GM12878 (cell line): ENCODE data around the gene PROSER2. TPM values are rescaled to one million over a fixed set of nuclear protein-coding genes. Genes with fewer than 3 reads are reported as not detected.

Experiments
- ATF3 ChIP-seq: IDR thresholded peaks from 2 replicates; pipeline ENCODE4 v1.6.1; 2011; ENCODE audit warnings: low read depth, mild to moderate bottlenecking, low read length, moderate library complexity, borderline replicate concordance; ENCODE audit errors: extremely low read depth
- CBFB ChIP-seq: IDR thresholded peaks from 2 replicates; pipeline ENCODE4 v1.6.1; 2016; ENCODE audit warnings: antibody characterized with exemption, low read depth
- CEBPZ ChIP-seq: fragments of 150-350 bp; IDR thresholded peaks from 2 replicates; pipeline ENCODE4 v1.6.1; 2016; ENCODE audit warnings: low read depth, low read length
- CHD2 ChIP-seq: IDR thresholded peaks from 2 replicates; pipeline ENCODE4 v1.6.1; 2011; ENCODE audit warnings: low read depth, low read length, improper control_type of control experiment, borderline replicate concordance
- EP300 ChIP-seq, 2 experiments: fragments of 150-350 bp in 1 of 2; IDR thresholded peaks; 2 replicates each; pipeline ENCODE4 v1.6.1; 2011 to 2012; ENCODE audit warnings: low read depth in 2 of 2, low read length in 2 of 2, borderline replicate concordance in 1 of 2, improper control_type of control experiment in 1 of 2, inconsistent platforms in 1 of 2; ENCODE audit not compliant: control insufficient read depth in 1 of 2
- HDAC6 ChIP-seq: fragments of 200-600 bp; sonication (generic); IDR thresholded peaks from one replicate; pipeline ENCODE4 v1.8.0; 2017; ENCODE audit warnings: antibody characterized with exemption; ENCODE audit not compliant: unreplicated experiment
- MEF2A ChIP-seq: IDR thresholded peaks from 2 replicates; pipeline ENCODE4 v1.6.1; 2011; ENCODE audit warnings: low read depth, mild to moderate bottlenecking, low read length, moderate library complexity; ENCODE audit not compliant: insufficient read depth
- MEF2B ChIP-seq: fragments of 450-650 bp; IDR thresholded peaks from 2 replicates; pipeline ENCODE4 v1.6.1; 2018; ENCODE audit warnings: mild to moderate bottlenecking, moderate library complexity; ENCODE audit not compliant: partially characterized antibody, poor library complexity, severe bottlenecking
- NFIC ChIP-seq: IDR thresholded peaks from 2 replicates; pipeline ENCODE4 v1.6.1; 2012; ENCODE audit warnings: low read depth, mild to moderate bottlenecking, inconsistent platforms, low read length, moderate library complexity
- NFYA ChIP-seq: IDR thresholded peaks from 2 replicates; pipeline ENCODE4 v1.6.1; 2011; ENCODE audit warnings: low read depth, mild to moderate bottlenecking, low read length, improper control_type of control experiment, borderline replicate concordance
- POLR2AphosphoS5 ChIP-seq: IDR thresholded peaks from 2 replicates; pipeline ENCODE4 v1.6.1; 2011; ENCODE audit warnings: mild to moderate bottlenecking, low read length, inconsistent platforms
- RUNX3 ChIP-seq: IDR thresholded peaks from 2 replicates; pipeline ENCODE4 v1.6.1; 2012; ENCODE audit warnings: low read length, inconsistent platforms
- SREBF2 ChIP-seq: IDR thresholded peaks from 2 replicates; pipeline ENCODE4 v1.6.1; 2012; ENCODE audit warnings: mild to moderate bottlenecking, low read length
- SUZ12 ChIP-seq: fragments of 200-600 bp; sonication (generic); IDR thresholded peaks from one replicate; pipeline ENCODE4 v1.6.1; 2018; ENCODE audit warnings: antibody characterized with exemption, mild to moderate bottlenecking; ENCODE audit not compliant: unreplicated experiment
- TCF7 ChIP-seq: IDR thresholded peaks from 2 replicates; pipeline ENCODE4 v1.6.1; 2014; ENCODE audit warnings: antibody characterized with exemption, borderline replicate concordance
- WRNIP1 ChIP-seq: IDR thresholded peaks from 2 replicates; pipeline ENCODE4 v1.6.1; 2011; ENCODE audit warnings: low read depth, low read length, improper control_type of control experiment, borderline replicate concordance
- ZNF207 ChIP-seq: fragments of 450-650 bp; IDR thresholded peaks from 2 replicates; pipeline ENCODE4 v1.6.1; 2014; ENCODE audit warnings: antibody characterized with exemption, mild to moderate bottlenecking, borderline replicate concordance
- ZNF24 ChIP-seq: fragments of 450-650 bp; IDR thresholded peaks from 2 replicates; pipeline ENCODE4 v1.6.1; 2017; ENCODE audit warnings: antibody characterized with exemption, mild to moderate bottlenecking
- ZZZ3 ChIP-seq: IDR thresholded peaks from 2 replicates; pipeline ENCODE4 v1.6.1; 2011; ENCODE audit warnings: low read depth; ENCODE audit not compliant: control insufficient read depth, insufficient read length
- polyA plus RNA-seq, 11 experiments: library from polyadenylated mRNA; depleted of rRNA in 4 of 11; unstranded in 6 of 11; stranded (reverse) in 5 of 11; fragments of >200 nt; fragmentation: Nextera tagmentation in 4 of 11; fragmentation: Illumina TruSeq in 1 of 11; extraction: Ambion mirVana in 4 of 11; extraction: Trizol in 1 of 11; gene quantifications; 1 replicate in 1 of 11; 2 replicates in 10 of 11; pipeline versions ENCODE4 v1.2.1 to v1.2.3, GENCODE V29; 2011 to 2016; ENCODE audit warnings: inconsistent platforms in 2 of 11, missing spikeins in 2 of 11, low read depth in 1 of 11
- total RNA-seq, 4 experiments: library from RNA; depleted of rRNA in 3 of 4; stranded (reverse); fragments of >200 nt in 3 of 4; fragmentation: Illumina TruSeq in 1 of 4; extraction: Trizol in 1 of 4; gene quantifications; 2 replicates each; pipeline versions ENCODE4 v1.2.1 to v1.2.3, GENCODE V29; 2013 to 2021
- TF ChIP-seq, protein P1 (sequence below): fragments of 450-650 bp; IDR thresholded peaks from 2 replicates; pipeline ENCODE4 v1.6.1; 2016; ENCODE audit warnings: mild to moderate bottlenecking

The PROSER2 gene
- total and polyA plus RNA-seq, 10 of the 15 experiments (the other 5 are each of a cell fraction or from before 2014, with no cell fraction given) = 0.04 to 0.25 (median 0.07) TPM; not detected in 6

DNA sequence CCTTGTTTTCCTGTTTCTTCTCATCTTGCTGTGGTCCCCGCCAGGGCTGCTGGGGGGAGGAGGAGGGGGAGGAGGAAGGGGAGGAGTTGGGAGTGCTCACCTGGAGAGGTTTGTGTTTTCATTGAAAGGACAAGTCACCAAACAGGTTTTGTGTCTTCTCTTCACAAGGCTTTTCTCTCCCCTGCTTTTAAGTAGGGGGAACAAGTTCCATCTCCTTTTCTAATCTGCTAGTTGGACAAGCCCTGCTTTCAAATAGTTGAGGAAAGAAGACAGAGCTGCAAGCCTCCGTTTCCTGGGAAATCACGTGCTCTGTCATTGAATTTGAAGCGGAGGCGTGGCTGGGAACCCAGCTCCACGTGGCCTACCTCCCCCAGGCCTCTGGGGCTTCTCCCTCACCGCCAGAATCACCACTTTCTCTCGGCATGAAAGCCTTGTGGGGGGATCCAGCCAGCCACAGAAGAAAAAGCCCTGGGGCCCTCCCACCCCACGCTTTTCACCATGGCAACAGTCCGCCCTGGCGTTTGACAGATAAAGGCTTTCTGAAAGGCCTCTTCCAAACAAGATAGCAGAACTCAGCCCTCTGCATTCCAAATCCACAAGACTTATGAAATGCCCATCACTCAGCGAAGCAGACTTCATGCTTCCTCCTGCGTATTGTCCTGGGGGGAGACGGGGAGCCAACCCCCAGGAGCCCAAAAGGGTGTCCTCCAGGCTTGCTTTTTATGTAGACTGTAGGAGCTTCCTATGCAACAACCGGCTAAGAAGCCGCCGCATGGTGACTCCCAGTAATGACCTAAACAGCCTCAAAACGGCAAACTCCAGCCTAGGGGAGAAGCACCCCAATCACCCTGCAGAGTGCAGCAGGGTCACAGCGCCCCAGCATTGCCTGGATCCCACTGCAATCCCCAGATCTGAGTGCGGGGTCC is 51.7 kb downstream of the PROSER2 start (continued):
- no peak for TF ChIP-seq WRNIP1
- TF ChIP-seq EP300 (IDR thresholded peaks at IDR 0.05; ENCODE audit: borderline replicate concordance in 1 of 2, control insufficient read depth in 1 of 2, low read depth in 2 of 2, low read length in 2 of 2) = no peak
- no peak for TF ChIP-seq MEF2A
- TF ChIP-seq ZZZ3 = no peak
- TF ChIP-seq MEF2B = peak; percentile 71
- TF ChIP-seq POLR2AphosphoS5 = no peak
- no peak for TF ChIP-seq NFIC
- no peak for TF ChIP-seq CEBPZ
- TF ChIP-seq ZNF207 = no peak
- no peak for TF ChIP-seq CHD2
- TF ChIP-seq, protein P1, sequence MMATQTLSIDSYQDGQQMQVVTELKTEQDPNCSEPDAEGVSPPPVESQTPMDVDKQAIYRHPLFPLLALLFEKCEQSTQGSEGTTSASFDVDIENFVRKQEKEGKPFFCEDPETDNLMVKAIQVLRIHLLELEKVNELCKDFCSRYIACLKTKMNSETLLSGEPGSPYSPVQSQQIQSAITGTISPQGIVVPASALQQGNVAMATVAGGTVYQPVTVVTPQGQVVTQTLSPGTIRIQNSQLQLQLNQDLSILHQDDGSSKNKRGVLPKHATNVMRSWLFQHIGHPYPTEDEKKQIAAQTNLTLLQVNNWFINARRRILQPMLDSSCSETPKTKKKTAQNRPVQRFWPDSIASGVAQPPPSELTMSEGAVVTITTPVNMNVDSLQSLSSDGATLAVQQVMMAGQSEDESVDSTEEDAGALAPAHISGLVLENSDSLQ = peak; percentile 63
- no peak for TF ChIP-seq SUZ12
- no peak for TF ChIP-seq CBFB
- TF ChIP-seq TCF7 = no peak
- TF ChIP-seq HDAC6 = no peak
- no peak for TF ChIP-seq ATF3
- TF ChIP-seq NFYA = no peak
- TF ChIP-seq RUNX3 = peak; percentile 53; the same call in 1 of the 2 replicates
- no peak for TF ChIP-seq SREBF2
- no peak for TF ChIP-seq ZNF24
